HEK293 (cell line): ENCODE measurements around the gene LGR5.
A peak's percentile ranks its signal among the peaks of the same experiment; 100 is the strongest.

ENCODE experiments used
- BCL11B ChIP-seq: fragments of 450-650 bp; formaldehyde crosslinking; IDR thresholded peaks from 2 replicates; pipeline ENCODE4 v1.5.1; 2016; ENCODE audit warnings: low read depth, missing biosample characterization, missing genetic modification characterization
- GLI2 ChIP-seq: fragments of 450-650 bp; formaldehyde crosslinking; IDR thresholded peaks from 2 replicates; pipeline ENCODE4; 2017; ENCODE audit warnings: missing biosample characterization, missing genetic modification characterization, low read depth, borderline replicate concordance
- HOXA7 ChIP-seq: sonication (generic); formaldehyde crosslinking; IDR thresholded peaks from 2 replicates; pipeline ENCODE4 v1.8.1; 2022; ENCODE audit warnings: missing genetic modification reagents, borderline replicate concordance
- OVOL3 ChIP-seq: fragments of 450-650 bp; formaldehyde crosslinking; IDR thresholded peaks from 2 replicates; pipeline ENCODE4 v1.5.1; 2016; ENCODE audit warnings: missing biosample characterization, missing genetic modification characterization
- SALL2 ChIP-seq: fragments of 450-650 bp; formaldehyde crosslinking; IDR thresholded peaks from 2 replicates; pipeline ENCODE4 v1.5.0; 2017; ENCODE audit warnings: missing biosample characterization, mild to moderate bottlenecking, missing genetic modification characterization, borderline replicate concordance
- SP7 ChIP-seq: fragments of 450-650 bp; formaldehyde crosslinking; IDR thresholded peaks from 2 replicates; pipeline ENCODE4 v1.5.1; 2016; ENCODE audit warnings: missing biosample characterization, missing genetic modification characterization
- WT1 ChIP-seq: fragments of 450-650 bp; formaldehyde crosslinking; IDR thresholded peaks from 2 replicates; pipeline ENCODE4 v1.5.1; 2016; ENCODE audit warnings: missing biosample characterization, missing genetic modification characterization
- ZBTB20 ChIP-seq: fragments of 450-650 bp; formaldehyde crosslinking; IDR thresholded peaks from 2 replicates; pipeline ENCODE4 v1.5.1; 2016; ENCODE audit warnings: missing biosample characterization, missing genetic modification characterization
- ZBTB7A ChIP-seq: fragments of 450-650 bp; formaldehyde crosslinking; IDR thresholded peaks from 2 replicates; pipeline ENCODE4 v1.5.1; 2016; ENCODE audit warnings: low read depth, missing biosample characterization, missing genetic modification characterization
- ZFP37 ChIP-seq: fragments of 450-650 bp; formaldehyde crosslinking; IDR thresholded peaks from 2 replicates; pipeline ENCODE4 v1.5.1; 2016; ENCODE audit warnings: missing biosample characterization, missing genetic modification characterization
- ZFP69B ChIP-seq: fragments of 450-650 bp; formaldehyde crosslinking; IDR thresholded peaks from 2 replicates; pipeline ENCODE4 v1.5.1; 2016; ENCODE audit warnings: missing biosample characterization, missing genetic modification characterization
- ZIC2 ChIP-seq: fragments of 450-650 bp; formaldehyde crosslinking; IDR thresholded peaks from 2 replicates; pipeline ENCODE4 v1.5.1; 2016; ENCODE audit warnings: missing biosample characterization, missing genetic modification characterization
- ZNF146 ChIP-seq: fragments of 450-650 bp; formaldehyde crosslinking; IDR thresholded peaks from 2 replicates; pipeline ENCODE4 v1.5.1; 2016; ENCODE audit warnings: missing biosample characterization, missing genetic modification characterization
- ZNF148 ChIP-seq: fragments of 450-650 bp; formaldehyde crosslinking; IDR thresholded peaks from 2 replicates; pipeline ENCODE4 v1.5.0; 2017; ENCODE audit warnings: missing biosample characterization, missing genetic modification characterization, borderline replicate concordance
- ZNF157 ChIP-seq: fragments of 450-650 bp; formaldehyde crosslinking; IDR thresholded peaks from 2 replicates; pipeline ENCODE4 v1.5.1; 2016; ENCODE audit warnings: missing biosample characterization, missing genetic modification characterization
- ZNF169 ChIP-seq: fragments of 450-650 bp; formaldehyde crosslinking; IDR thresholded peaks from 2 replicates; pipeline ENCODE4 v1.5.1; 2016; ENCODE audit warnings: missing biosample characterization, missing genetic modification characterization
- ZNF2 ChIP-seq: fragments of 450-650 bp; formaldehyde crosslinking; IDR thresholded peaks from 2 replicates; pipeline ENCODE4 v1.5.1; 2016; ENCODE audit warnings: missing biosample characterization, missing genetic modification characterization
- ZNF202 ChIP-seq: fragments of 450-650 bp; formaldehyde crosslinking; IDR thresholded peaks from 2 replicates; pipeline ENCODE4 v1.5.1; 2016; ENCODE audit warnings: missing biosample characterization, missing genetic modification characterization, borderline replicate concordance
- ZNF23 ChIP-seq: fragments of 450-650 bp; formaldehyde crosslinking; IDR thresholded peaks from 2 replicates; pipeline ENCODE4 v1.5.1; 2016; ENCODE audit warnings: missing biosample characterization, missing genetic modification characterization, borderline replicate concordance
- ZNF280C ChIP-seq: fragments of 450-650 bp; formaldehyde crosslinking; IDR thresholded peaks from 2 replicates; pipeline ENCODE4 v1.5.1; 2016; ENCODE audit warnings: missing biosample characterization, missing genetic modification characterization
- ZNF302 ChIP-seq: fragments of 450-650 bp; formaldehyde crosslinking; IDR thresholded peaks from 2 replicates; pipeline ENCODE4 v1.5.1; 2016; ENCODE audit warnings: missing biosample characterization, missing genetic modification characterization, low read depth
- ZNF324 ChIP-seq: fragments of 450-650 bp; formaldehyde crosslinking; IDR thresholded peaks from 2 replicates; pipeline ENCODE4 v1.5.1; 2016; ENCODE audit warnings: missing biosample characterization, missing genetic modification characterization
- ZNF404 ChIP-seq: fragments of 450-650 bp; formaldehyde crosslinking; IDR thresholded peaks from 2 replicates; pipeline ENCODE4 v1.5.1; 2017; ENCODE audit warnings: missing biosample characterization, missing genetic modification characterization
- ZNF529 ChIP-seq: fragments of 450-650 bp; formaldehyde crosslinking; IDR thresholded peaks from 2 replicates; pipeline ENCODE4 v1.5.1; 2017; ENCODE audit warnings: missing genetic modification characterization, missing biosample characterization; ENCODE audit not compliant: insufficient replicate concordance
- ZNF585B ChIP-seq: fragments of 450-650 bp; formaldehyde crosslinking; IDR thresholded peaks from 2 replicates; pipeline ENCODE4 v1.5.1; 2016; ENCODE audit warnings: missing biosample characterization, missing genetic modification characterization
- ZNF610 ChIP-seq: fragments of 450-650 bp; formaldehyde crosslinking; IDR thresholded peaks from 2 replicates; pipeline ENCODE4 v1.5.1; 2016; ENCODE audit warnings: missing biosample characterization, missing genetic modification characterization, borderline replicate concordance
- ZNF621 ChIP-seq: fragments of 450-650 bp; formaldehyde crosslinking; IDR thresholded peaks from 2 replicates; pipeline ENCODE4 v1.5.1; 2017; ENCODE audit warnings: missing biosample characterization, missing genetic modification characterization
- ZNF629 ChIP-seq: fragments of 450-650 bp; formaldehyde crosslinking; IDR thresholded peaks from 2 replicates; pipeline ENCODE4 v1.5.1; 2017; ENCODE audit warnings: missing biosample characterization, missing genetic modification characterization
- ZNF785 ChIP-seq: fragments of 450-650 bp; formaldehyde crosslinking; IDR thresholded peaks from 2 replicates; pipeline ENCODE4 v1.5.1; 2016; ENCODE audit warnings: missing biosample characterization, missing genetic modification characterization
- ZNF791 ChIP-seq: fragments of 450-650 bp; formaldehyde crosslinking; IDR thresholded peaks from 2 replicates; pipeline ENCODE4 v1.5.1; 2016; ENCODE audit warnings: missing biosample characterization, missing genetic modification characterization
- ZSCAN23 ChIP-seq: fragments of 450-650 bp; formaldehyde crosslinking; IDR thresholded peaks from 2 replicates; pipeline ENCODE4 v1.5.1; 2016; ENCODE audit warnings: missing biosample characterization, missing genetic modification characterization
- ZXDB ChIP-seq: fragments of 450-650 bp; formaldehyde crosslinking; IDR thresholded peaks from 2 replicates; pipeline ENCODE4 v1.5.1; 2016; ENCODE audit warnings: missing biosample characterization, missing genetic modification characterization
- TF ChIP-seq, protein P1 (sequence below): fragments of 450-650 bp; formaldehyde crosslinking; IDR thresholded peaks from 2 replicates; pipeline ENCODE4 v1.5.1; 2016; ENCODE audit warnings: missing biosample characterization, missing genetic modification characterization
- TF ChIP-seq, protein P2 (sequence below): fragments of 450-650 bp; formaldehyde crosslinking; IDR thresholded peaks from 2 replicates; pipeline ENCODE4 v1.5.1; 2016; ENCODE audit warnings: missing biosample characterization, missing genetic modification characterization, borderline replicate concordance

The LGR5 gene

GRCh38 chr12:71626768-71627167 is 187.2 kb downstream of the LGR5 start (continued):
- TF ChIP-seq ZNF2 (tag by site-specific recombination): 0 out of 2 replicates have a peak, but pooled peaks have one; percentile 16
- TF ChIP-seq ZNF157: no peak
- no peak for TF ChIP-seq ZNF148 (tag by site-specific recombination)
- no peak for TF ChIP-seq ZBTB7A (tag by site-specific recombination)
- no peak for TF ChIP-seq ZNF202 (tag by site-specific recombination)
- no peak for TF ChIP-seq ZSCAN23 (tag by site-specific recombination)
- TF ChIP-seq ZNF169 (tag by site-specific recombination): no peak
- peak; percentile 18; the same call in 1 of the 2 replicates for TF ChIP-seq SP7
- TF ChIP-seq ZNF23 (tag by site-specific recombination): no peak
- no peak for TF ChIP-seq HOXA7
- 0 out of 2 replicates have a peak, but pooled peaks have one; percentile 15 for TF ChIP-seq ZNF146 (tag by site-specific recombination)
- TF ChIP-seq ZBTB20 (tag by site-specific recombination): no peak
- no peak for TF ChIP-seq ZNF529
- no peak for TF ChIP-seq ZNF404 (tag by site-specific recombination)
- TF ChIP-seq, protein P1, sequence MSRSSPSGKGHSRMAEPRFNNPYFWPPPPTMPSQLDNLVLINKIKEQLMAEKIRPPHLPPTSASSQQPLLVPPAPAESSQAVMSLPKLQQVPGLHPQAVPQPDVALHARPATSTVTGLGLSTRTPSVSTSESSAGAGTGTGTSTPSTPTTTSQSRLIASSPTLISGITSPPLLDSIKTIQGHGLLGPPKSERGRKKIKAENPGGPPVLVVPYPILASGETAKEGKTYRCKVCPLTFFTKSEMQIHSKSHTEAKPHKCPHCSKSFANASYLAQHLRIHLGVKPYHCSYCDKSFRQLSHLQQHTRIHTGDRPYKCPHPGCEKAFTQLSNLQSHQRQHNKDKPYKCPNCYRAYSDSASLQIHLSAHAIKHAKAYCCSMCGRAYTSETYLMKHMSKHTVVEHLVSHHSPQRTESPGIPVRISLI: no peak
- peak; percentile 78 for TF ChIP-seq WT1 (tag by site-specific recombination)
- peak; percentile 37 for TF ChIP-seq ZXDB (tag by site-specific recombination)
- TF ChIP-seq GLI2 (tag by site-specific recombination): peak; percentile 93
- no peak for TF ChIP-seq ZNF621 (tag by site-specific recombination)
- TF ChIP-seq ZNF610 (tag by site-specific recombination): no peak
- no peak for TF ChIP-seq ZFP37 (tag by site-specific recombination)
- TF ChIP-seq, protein P2, sequence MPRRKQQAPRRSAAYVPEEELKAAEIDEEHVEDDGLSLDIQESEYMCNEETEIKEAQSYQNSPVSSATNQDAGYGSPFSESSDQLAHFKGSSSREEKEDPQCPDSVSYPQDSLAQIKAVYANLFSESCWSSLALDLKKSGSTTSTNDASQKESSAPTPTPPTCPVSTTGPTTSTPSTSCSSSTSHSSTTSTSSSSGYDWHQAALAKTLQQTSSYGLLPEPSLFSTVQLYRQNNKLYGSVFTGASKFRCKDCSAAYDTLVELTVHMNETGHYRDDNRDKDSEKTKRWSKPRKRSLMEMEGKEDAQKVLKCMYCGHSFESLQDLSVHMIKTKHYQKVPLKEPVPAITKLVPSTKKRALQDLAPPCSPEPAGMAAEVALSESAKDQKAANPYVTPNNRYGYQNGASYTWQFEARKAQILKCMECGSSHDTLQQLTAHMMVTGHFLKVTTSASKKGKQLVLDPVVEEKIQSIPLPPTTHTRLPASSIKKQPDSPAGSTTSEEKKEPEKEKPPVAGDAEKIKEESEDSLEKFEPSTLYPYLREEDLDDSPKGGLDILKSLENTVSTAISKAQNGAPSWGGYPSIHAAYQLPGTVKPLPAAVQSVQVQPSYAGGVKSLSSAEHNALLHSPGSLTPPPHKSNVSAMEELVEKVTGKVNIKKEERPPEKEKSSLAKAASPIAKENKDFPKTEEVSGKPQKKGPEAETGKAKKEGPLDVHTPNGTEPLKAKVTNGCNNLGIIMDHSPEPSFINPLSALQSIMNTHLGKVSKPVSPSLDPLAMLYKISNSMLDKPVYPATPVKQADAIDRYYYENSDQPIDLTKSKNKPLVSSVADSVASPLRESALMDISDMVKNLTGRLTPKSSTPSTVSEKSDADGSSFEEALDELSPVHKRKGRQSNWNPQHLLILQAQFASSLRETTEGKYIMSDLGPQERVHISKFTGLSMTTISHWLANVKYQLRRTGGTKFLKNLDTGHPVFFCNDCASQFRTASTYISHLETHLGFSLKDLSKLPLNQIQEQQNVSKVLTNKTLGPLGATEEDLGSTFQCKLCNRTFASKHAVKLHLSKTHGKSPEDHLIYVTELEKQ (tag by site-specific recombination): peak; percentile 41; the same call in 1 of the 2 replicates
- no peak for TF ChIP-seq SALL2
- TF ChIP-seq ZNF324 (tag by site-specific recombination): no peak
- TF ChIP-seq OVOL3: peak; percentile 90
- TF ChIP-seq ZNF585B: no peak
- TF ChIP-seq ZNF785 (tag by site-specific recombination): no peak
- no peak for TF ChIP-seq ZIC2 (tag by site-specific recombination)
- no peak for TF ChIP-seq ZNF302
- peak; percentile 84 for TF ChIP-seq ZNF629 (tag by site-specific recombination)
- no peak for TF ChIP-seq ZNF791 (tag by site-specific recombination)
- TF ChIP-seq ZFP69B (tag by site-specific recombination): peak; percentile 90
- peak; percentile 69; the same call in 1 of the 2 replicates for TF ChIP-seq BCL11B (tag by site-specific recombination)
- TF ChIP-seq ZNF280C (tag by site-specific recombination): no peak
